Bronchial epithelial cell (primary cell): ENCODE data around the gene NUCB1. TPM values are rescaled to one million over a fixed set of nuclear protein-coding genes. Genes with fewer than 3 reads are reported as not detected.
"Not testable (repeated sequence)": the region's sequence is repeated elsewhere in the genome, so short reads cannot be mapped to it uniquely, and the experiment has no call there.

Experiments used
- DNase-seq: peaks from one replicate; pipeline ENCODE4 v3.0.0-alpha.2; 2010; ENCODE audit warnings: low read depth
- FAIRE-seq: peaks from 2 replicates; lab custom pipeline; 2011; peaks lifted over from hg19 to GRCh38; lab: Jason Lieb, UNC
- H3K27me3 ChIP-seq: 2 replicates; pipeline ENCODE4 v1.5.1; 2011; ENCODE audit warnings: low read length; ENCODE audit not compliant: control insufficient read depth, insufficient read depth
- H3K36me3 ChIP-seq: 2 replicates; pipeline ENCODE4 v1.5.1; 2011; ENCODE audit warnings: low read length; ENCODE audit not compliant: control insufficient read depth, insufficient read depth
- H3K4me3 ChIP-seq: 2 replicates; pipeline ENCODE4 v1.5.1; 2011; ENCODE audit warnings: mild to moderate bottlenecking, low read depth, low read length, control low read depth
- CTCF ChIP-seq: IDR thresholded peaks from 2 replicates; pipeline ENCODE4 v1.5.1; 2011; ENCODE audit warnings: mild to moderate bottlenecking, moderate library complexity, low read length, control low read depth, inconsistent platforms; ENCODE audit not compliant: insufficient read depth, severe bottlenecking
- total RNA-seq: library from RNA; depleted of rRNA; stranded (reverse); fragments of >200 nt; gene quantifications from 2 replicates; pipeline ENCODE4 v1.2.1, GENCODE V29; 2014

The NUCB1 gene
- total RNA-seq, 1 donor from 2014 or later: 88.2 TPM

- H3K4me3 ChIP-seq: peak overlapping the region; percentile 55
Observed at GRCh38 chr19:48900477-48901406, 630 bp downstream of the NUCB1 start.

GRCh38 chr19:48902291-48902690 is 2.2 kb downstream of the NUCB1 start:
- peaks cover 13% of the 10 kb centered on the region for H3K36me3 ChIP-seq
- not testable (repeated sequence) for H3K27me3 ChIP-seq, FAIRE-seq, DNase-seq, H3K4me3 ChIP-seq

More at GRCh38 chr19:48900477-48901406, 630 bp downstream of the NUCB1 start:
- H3K27me3 ChIP-seq: no peaks in the 10 kb centered on the region
- peaks cover 13% of the 10 kb centered on the region for H3K36me3 ChIP-seq
- no peak for TF ChIP-seq CTCF
- no peak for FAIRE-seq
- DNase-seq: peak; percentile 20

- not testable (repeated sequence) for FAIRE-seq, H3K27me3 ChIP-seq, DNase-seq, H3K4me3 ChIP-seq
- peaks cover 16% of the 10 kb centered on the region for H3K36me3 ChIP-seq
Observed at GRCh38 chr19:48903788-48904187, 3.7 kb downstream of the NUCB1 start.

GRCh38 chr19:48905664-48906063 is 5.6 kb downstream of the NUCB1 start:
- FAIRE-seq (no peak), DNase-seq (no peak)
- Histone ChIP-seq H3K4me3 (no peak overlapping the region), H3K36me3 (peaks cover 17% of the 10 kb centered on the region), H3K27me3 (no peaks in the 10 kb centered on the region)
- TF ChIP-seq CTCF: no peak

- DNase-seq (no peak), FAIRE-seq (no peak)
- Histone ChIP-seq H3K27me3 (no peaks in the 10 kb centered on the region), H3K4me3 (no peak overlapping the region), H3K36me3 (peaks cover 20% of the 10 kb centered on the region)
- no peak for TF ChIP-seq CTCF
Observed at GRCh38 chr19:48906324-48906723, 6.2 kb downstream of the NUCB1 start.

GRCh38 chr19:48907671-48908070 is 7.6 kb downstream of the NUCB1 start:
- Histone ChIP-seq H3K36me3 (peaks cover 16% of the 10 kb centered on the region), H3K4me3 (no peak overlapping the region), H3K27me3 (no peaks in the 10 kb centered on the region)
- DNase-seq (no peak), FAIRE-seq (no peak)
- no peak for TF ChIP-seq CTCF

GRCh38 chr19:48909424-48910077 is 9.4 kb downstream of the NUCB1 start:
- not testable (repeated sequence) for DNase-seq, H3K27me3 ChIP-seq, H3K4me3 ChIP-seq, FAIRE-seq
- peaks cover 30% of the 10 kb centered on the region for H3K36me3 ChIP-seq
